ENCODE measurements around the gene MCTP1.

DNA sequence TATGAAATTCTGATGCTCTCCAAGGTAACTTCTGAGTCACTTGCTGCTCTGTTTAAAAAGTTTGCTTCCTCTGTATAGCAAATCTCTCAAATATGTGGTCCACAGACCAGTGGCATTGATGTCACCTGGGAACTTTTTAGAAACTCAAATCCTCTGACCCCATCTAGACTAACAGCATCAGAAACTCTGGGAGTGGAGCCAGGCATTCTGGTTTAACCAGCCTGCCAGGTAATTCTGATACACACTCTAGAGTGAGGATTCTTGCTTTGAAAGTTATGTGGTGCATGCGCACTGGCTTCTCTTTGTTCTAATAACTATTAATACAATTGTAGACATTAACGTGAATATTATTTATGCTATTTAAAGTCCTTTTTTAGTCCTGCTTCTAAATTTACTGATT lies 368.3 kb downstream of the MCTP1 start:
- TF ChIP-seq POLR2AphosphoS5 (IDR thresholded peaks at IDR 0.05; ENCODE audit: low read length): no peak
- no peak for TF ChIP-seq TCF7 (IDR thresholded peaks at IDR 0.05; ENCODE audit: borderline replicate concordance)
- TF ChIP-seq, protein P1, sequence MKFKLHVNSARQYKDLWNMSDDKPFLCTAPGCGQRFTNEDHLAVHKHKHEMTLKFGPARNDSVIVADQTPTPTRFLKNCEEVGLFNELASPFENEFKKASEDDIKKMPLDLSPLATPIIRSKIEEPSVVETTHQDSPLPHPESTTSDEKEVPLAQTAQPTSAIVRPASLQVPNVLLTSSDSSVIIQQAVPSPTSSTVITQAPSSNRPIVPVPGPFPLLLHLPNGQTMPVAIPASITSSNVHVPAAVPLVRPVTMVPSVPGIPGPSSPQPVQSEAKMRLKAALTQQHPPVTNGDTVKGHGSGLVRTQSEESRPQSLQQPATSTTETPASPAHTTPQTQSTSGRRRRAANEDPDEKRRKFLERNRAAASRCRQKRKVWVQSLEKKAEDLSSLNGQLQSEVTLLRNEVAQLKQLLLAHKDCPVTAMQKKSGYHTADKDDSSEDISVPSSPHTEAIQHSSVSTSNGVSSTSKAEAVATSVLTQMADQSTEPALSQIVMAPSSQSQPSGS (IDR thresholded peaks at IDR 0.05; ENCODE audit: low read length): no peak
- TF ChIP-seq, protein P2, sequence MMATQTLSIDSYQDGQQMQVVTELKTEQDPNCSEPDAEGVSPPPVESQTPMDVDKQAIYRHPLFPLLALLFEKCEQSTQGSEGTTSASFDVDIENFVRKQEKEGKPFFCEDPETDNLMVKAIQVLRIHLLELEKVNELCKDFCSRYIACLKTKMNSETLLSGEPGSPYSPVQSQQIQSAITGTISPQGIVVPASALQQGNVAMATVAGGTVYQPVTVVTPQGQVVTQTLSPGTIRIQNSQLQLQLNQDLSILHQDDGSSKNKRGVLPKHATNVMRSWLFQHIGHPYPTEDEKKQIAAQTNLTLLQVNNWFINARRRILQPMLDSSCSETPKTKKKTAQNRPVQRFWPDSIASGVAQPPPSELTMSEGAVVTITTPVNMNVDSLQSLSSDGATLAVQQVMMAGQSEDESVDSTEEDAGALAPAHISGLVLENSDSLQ (IDR thresholded peaks at IDR 0.05): no peak
- TF ChIP-seq, protein P3, sequence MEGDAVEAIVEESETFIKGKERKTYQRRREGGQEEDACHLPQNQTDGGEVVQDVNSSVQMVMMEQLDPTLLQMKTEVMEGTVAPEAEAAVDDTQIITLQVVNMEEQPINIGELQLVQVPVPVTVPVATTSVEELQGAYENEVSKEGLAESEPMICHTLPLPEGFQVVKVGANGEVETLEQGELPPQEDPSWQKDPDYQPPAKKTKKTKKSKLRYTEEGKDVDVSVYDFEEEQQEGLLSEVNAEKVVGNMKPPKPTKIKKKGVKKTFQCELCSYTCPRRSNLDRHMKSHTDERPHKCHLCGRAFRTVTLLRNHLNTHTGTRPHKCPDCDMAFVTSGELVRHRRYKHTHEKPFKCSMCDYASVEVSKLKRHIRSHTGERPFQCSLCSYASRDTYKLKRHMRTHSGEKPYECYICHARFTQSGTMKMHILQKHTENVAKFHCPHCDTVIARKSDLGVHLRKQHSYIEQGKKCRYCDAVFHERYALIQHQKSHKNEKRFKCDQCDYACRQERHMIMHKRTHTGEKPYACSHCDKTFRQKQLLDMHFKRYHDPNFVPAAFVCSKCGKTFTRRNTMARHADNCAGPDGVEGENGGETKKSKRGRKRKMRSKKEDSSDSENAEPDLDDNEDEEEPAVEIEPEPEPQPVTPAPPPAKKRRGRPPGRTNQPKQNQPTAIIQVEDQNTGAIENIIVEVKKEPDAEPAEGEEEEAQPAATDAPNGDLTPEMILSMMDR (IDR thresholded peaks at IDR 0.05 in 2 of 3, conservative IDR thresholded peaks at IDR 0.05 in 1 of 3; ENCODE audit: control insufficient read depth in 2 of 3, extremely low read depth in 1 of 3, insufficient read depth in 1 of 3, low read depth in 3 of 3, low read length in 3 of 3): no peak
- no peak for TF ChIP-seq CHD1 (IDR thresholded peaks at IDR 0.05; ENCODE audit: low read depth, low read length)
- no peak for TF ChIP-seq TBL1XR1 (IDR thresholded peaks at IDR 0.05; ENCODE audit: low read depth, low read length)
- TF ChIP-seq NFIC (IDR thresholded peaks at IDR 0.05; ENCODE audit: low read depth, low read length): no peak
- TF ChIP-seq, protein P4, sequence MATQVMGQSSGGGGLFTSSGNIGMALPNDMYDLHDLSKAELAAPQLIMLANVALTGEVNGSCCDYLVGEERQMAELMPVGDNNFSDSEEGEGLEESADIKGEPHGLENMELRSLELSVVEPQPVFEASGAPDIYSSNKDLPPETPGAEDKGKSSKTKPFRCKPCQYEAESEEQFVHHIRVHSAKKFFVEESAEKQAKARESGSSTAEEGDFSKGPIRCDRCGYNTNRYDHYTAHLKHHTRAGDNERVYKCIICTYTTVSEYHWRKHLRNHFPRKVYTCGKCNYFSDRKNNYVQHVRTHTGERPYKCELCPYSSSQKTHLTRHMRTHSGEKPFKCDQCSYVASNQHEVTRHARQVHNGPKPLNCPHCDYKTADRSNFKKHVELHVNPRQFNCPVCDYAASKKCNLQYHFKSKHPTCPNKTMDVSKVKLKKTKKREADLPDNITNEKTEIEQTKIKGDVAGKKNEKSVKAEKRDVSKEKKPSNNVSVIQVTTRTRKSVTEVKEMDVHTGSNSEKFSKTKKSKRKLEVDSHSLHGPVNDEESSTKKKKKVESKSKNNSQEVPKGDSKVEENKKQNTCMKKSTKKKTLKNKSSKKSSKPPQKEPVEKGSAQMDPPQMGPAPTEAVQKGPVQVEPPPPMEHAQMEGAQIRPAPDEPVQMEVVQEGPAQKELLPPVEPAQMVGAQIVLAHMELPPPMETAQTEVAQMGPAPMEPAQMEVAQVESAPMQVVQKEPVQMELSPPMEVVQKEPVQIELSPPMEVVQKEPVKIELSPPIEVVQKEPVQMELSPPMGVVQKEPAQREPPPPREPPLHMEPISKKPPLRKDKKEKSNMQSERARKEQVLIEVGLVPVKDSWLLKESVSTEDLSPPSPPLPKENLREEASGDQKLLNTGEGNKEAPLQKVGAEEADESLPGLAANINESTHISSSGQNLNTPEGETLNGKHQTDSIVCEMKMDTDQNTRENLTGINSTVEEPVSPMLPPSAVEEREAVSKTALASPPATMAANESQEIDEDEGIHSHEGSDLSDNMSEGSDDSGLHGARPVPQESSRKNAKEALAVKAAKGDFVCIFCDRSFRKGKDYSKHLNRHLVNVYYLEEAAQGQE (IDR thresholded peaks at IDR 0.05; ENCODE audit: low read depth, low read length): no peak
- no peak for TF ChIP-seq POLR2A (IDR thresholded peaks at IDR 0.05; ENCODE audit: low read depth, low read length)
- TF ChIP-seq EZH2 (IDR thresholded peaks at IDR 0.05; ENCODE audit: borderline replicate concordance, control insufficient read depth, low read depth, low read length): no peak
- TF ChIP-seq, protein P5, sequence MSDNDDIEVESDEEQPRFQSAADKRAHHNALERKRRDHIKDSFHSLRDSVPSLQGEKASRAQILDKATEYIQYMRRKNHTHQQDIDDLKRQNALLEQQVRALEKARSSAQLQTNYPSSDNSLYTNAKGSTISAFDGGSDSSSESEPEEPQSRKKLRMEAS (IDR thresholded peaks at IDR 0.05; ENCODE audit: low read depth, low read length): no peak
- TF ChIP-seq BHLHE40 (IDR thresholded peaks at IDR 0.05; ENCODE audit: borderline replicate concordance in 1 of 2, low read depth in 2 of 2, low read length in 1 of 2): no peak
- TF ChIP-seq, protein P6, sequence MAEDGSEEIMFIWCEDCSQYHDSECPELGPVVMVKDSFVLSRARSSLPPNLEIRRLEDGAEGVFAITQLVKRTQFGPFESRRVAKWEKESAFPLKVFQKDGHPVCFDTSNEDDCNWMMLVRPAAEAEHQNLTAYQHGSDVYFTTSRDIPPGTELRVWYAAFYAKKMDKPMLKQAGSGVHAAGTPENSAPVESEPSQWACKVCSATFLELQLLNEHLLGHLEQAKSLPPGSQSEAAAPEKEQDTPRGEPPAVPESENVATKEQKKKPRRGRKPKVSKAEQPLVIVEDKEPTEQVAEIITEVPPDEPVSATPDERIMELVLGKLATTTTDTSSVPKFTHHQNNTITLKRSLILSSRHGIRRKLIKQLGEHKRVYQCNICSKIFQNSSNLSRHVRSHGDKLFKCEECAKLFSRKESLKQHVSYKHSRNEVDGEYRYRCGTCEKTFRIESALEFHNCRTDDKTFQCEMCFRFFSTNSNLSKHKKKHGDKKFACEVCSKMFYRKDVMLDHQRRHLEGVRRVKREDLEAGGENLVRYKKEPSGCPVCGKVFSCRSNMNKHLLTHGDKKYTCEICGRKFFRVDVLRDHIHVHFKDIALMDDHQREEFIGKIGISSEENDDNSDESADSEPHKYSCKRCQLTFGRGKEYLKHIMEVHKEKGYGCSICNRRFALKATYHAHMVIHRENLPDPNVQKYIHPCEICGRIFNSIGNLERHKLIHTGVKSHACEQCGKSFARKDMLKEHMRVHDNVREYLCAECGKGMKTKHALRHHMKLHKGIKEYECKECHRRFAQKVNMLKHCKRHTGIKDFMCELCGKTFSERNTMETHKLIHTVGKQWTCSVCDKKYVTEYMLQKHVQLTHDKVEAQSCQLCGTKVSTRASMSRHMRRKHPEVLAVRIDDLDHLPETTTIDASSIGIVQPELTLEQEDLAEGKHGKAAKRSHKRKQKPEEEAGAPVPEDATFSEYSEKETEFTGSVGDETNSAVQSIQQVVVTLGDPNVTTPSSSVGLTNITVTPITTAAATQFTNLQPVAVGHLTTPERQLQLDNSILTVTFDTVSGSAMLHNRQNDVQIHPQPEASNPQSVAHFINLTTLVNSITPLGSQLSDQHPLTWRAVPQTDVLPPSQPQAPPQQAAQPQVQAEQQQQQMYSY (CRISPR knock-in tag; IDR thresholded peaks at IDR 0.05): no peak

Data from GM12878 (cell line).